Naive thymus-derived CD4-positive, alpha-beta T cell (primary cell): ENCODE results near the gene TAS2R39. TPM values are rescaled to one million over a fixed set of nuclear protein-coding genes. Genes with fewer than 3 reads are reported as not detected.
"Not testable (repeated sequence)": the region's sequence is repeated elsewhere in the genome, so short reads cannot be mapped to it uniquely, and the experiment has no call there.

Experiments used
- ATAC-seq: fragments of 150-1000 bp; cut with Tn5 transposase; 2 replicates; pipeline ENCODE4 v1.10.0; 2021; ENCODE audit warnings: mild to moderate bottlenecking, moderate library complexity
- CTCF ChIA-PET: fragments of 350-600 bp; sonication (Branson Sonifier 250); formaldehyde crosslinking; loops from one replicate; lab custom pipeline; 2021; ENCODE audit warnings: antibody characterized with exemption; lab: Charles Lee
- POLR2A ChIA-PET: fragments of 350-600 bp; sonication (Branson Sonifier 250); formaldehyde crosslinking; loops from one replicate; lab custom pipeline; 2021; ENCODE audit warnings: antibody characterized with exemption, inconsistent platforms; lab: Charles Lee
- DNase-seq, 9 donors: peaks; one replicate each; pipeline versions ENCODE4 v3.0.0 to v3.0.0-alpha.2; 2020 to 2022; ENCODE audit warnings: mixed read lengths in 1 of 9
- H3K27ac ChIP-seq: one replicate; pipeline ENCODE4 v1.7.0; 2013; ENCODE audit warnings: mild to moderate bottlenecking, low read depth, low read length, moderate library complexity
- H3K27me3 ChIP-seq, 2 donors: one replicate each; pipeline ENCODE4 v1.7.0; 2013; ENCODE audit warnings: low read length in 2 of 2, mild to moderate bottlenecking in 2 of 2, moderate library complexity in 2 of 2; ENCODE audit not compliant: control insufficient read depth in 2 of 2, insufficient read depth in 2 of 2
- H3K36me3 ChIP-seq, 3 experiments: 1 replicate in 2 of 3; 2 replicates in 1 of 3; pipeline ENCODE4 v1.7.0; 2013; ENCODE audit warnings: low read length in 3 of 3, mild to moderate bottlenecking in 3 of 3, moderate library complexity in 1 of 3; ENCODE audit not compliant: insufficient read depth in 3 of 3, control insufficient read depth in 2 of 3
- H3K4me1 ChIP-seq, 2 donors: one replicate each; pipeline ENCODE4 v1.7.0; 2013; ENCODE audit warnings: low read length in 2 of 2, mild to moderate bottlenecking in 2 of 2, moderate library complexity in 1 of 2; ENCODE audit not compliant: control insufficient read depth in 2 of 2, insufficient read depth in 2 of 2
- H3K4me3 ChIP-seq: 2 replicates; pipeline ENCODE4 v1.7.0; 2013; ENCODE audit warnings: mild to moderate bottlenecking, low read length
- H3K9me3 ChIP-seq, 3 experiments: 1 replicate in 2 of 3; 2 replicates in 1 of 3; pipeline ENCODE4 v1.7.0; 2013; ENCODE audit warnings: low read length in 3 of 3; ENCODE audit not compliant: control insufficient read depth in 2 of 3
- H3K27ac Mint-ChIP-seq, 9 donors: one replicate each; pipeline ENCODE4 v1.8.0; 2020 to 2022; ENCODE audit warnings: mixed read lengths in 9 of 9, mild to moderate bottlenecking in 8 of 9, moderate library complexity in 5 of 9, inconsistent platforms in 2 of 9
- H3K27me3 Mint-ChIP-seq, 5 donors: one replicate each; pipeline ENCODE4 v1.8.0; 2021 to 2022; ENCODE audit warnings: mixed read lengths in 5 of 5, mild to moderate bottlenecking in 1 of 5
- H3K36me3 Mint-ChIP-seq, 5 donors: one replicate each; pipeline ENCODE4 v1.8.0; 2020 to 2022; ENCODE audit warnings: mixed read lengths in 5 of 5, mild to moderate bottlenecking in 3 of 5, inconsistent platforms in 1 of 5
- H3K4me1 Mint-ChIP-seq, 7 donors: one replicate each; pipeline ENCODE4 v1.8.0; 2020 to 2022; ENCODE audit warnings: mixed read lengths in 7 of 7, mild to moderate bottlenecking in 3 of 7, inconsistent platforms in 1 of 7
- H3K4me3 Mint-ChIP-seq, 10 donors: one replicate each; pipeline ENCODE4 v1.8.0; 2020 to 2022; ENCODE audit warnings: mild to moderate bottlenecking in 10 of 10, mixed read lengths in 10 of 10, moderate library complexity in 6 of 10, inconsistent platforms in 2 of 10
- H3K9me3 Mint-ChIP-seq, 11 donors: one replicate each; pipeline ENCODE4 v1.8.0; 2020 to 2022; ENCODE audit warnings: mixed read lengths in 11 of 11, mild to moderate bottlenecking in 4 of 11, inconsistent platforms in 1 of 11, moderate library complexity in 1 of 11
- intact Hi-C, 2 donors: fragments of 100-400 bp; cut with micrococcal nuclease; formaldehyde crosslinking; loops; one replicate each; pipeline ENCODE4 v1.15.1; 2023
- polyA plus RNA-seq, 2 donors: library from polyadenylated mRNA; unstranded; fragments of 300-500 nt; fragmentation: Illumina TruSeq; gene quantifications; one replicate each; pipeline ENCODE4 v1.2.3, GENCODE V29; 2021
- total RNA-seq, 6 experiments: library from RNA in 5 of 6; stranded (reverse) in 5 of 6; gene quantifications; 1 replicate in 5 of 6; 2 replicates in 1 of 6; pipeline ENCODE4 v1.2.3 and lab custom pipeline; 2021 to 2026

The TAS2R39 gene
- total RNA-seq (not detected), polyA plus RNA-seq (not detected), total RNA-seq (lab: John Stamatoyannopoulos, UW) (not detected)

- H3K9me3 ChIP-seq, result peaks cover 0 to 7% (median 0%) of the 10 kb centered on the region in 3 experiments
- H3K4me1 ChIP-seq, result no peaks in the 10 kb centered on the region
- Mint-ChIP-seq H3K4me1 (no peaks in the 10 kb centered on the region), H3K27me3 (peaks cover 14 to 31% (median 25%) of the 10 kb centered on the region in 5 donors), H3K4me3 (no peak within 1 kb of the TSS), H3K27ac (no peak within 1 kb of the TSS), H3K9me3 (peaks cover 1 to 28% (median 12%) of the 10 kb centered on the region in 11 donors), H3K36me3 (peaks cover 0 to 10% (median 0%) of the 10 kb centered on the region in 5 donors)
- intact Hi-C loops, result no loop called here
- DNase-seq (no peak), ATAC-seq (no peak)
- H3K27me3 ChIP-seq, result no peaks in the 10 kb centered on the region
- no peak within 1 kb of the TSS for H3K27ac ChIP-seq
- H3K36me3 ChIP-seq, result no peaks in the 10 kb centered on the region
- ChIA-PET POLR2A (no interaction called here), CTCF (no interaction called here)
- H3K4me3 ChIP-seq, result no peak within 1 kb of the TSS
Measured at GRCh38 chr7:143183024-143183423, at the start of gene TAS2R39. TAS2R39 (plus strand) TSS chr7:143183419; CDS start chr7:143183419, 0 bp downstream.

GRCh38 chr7:143147070-143147469 is 36.1 kb upstream of the TAS2R39 start:
- no peaks in the 10 kb centered on the region for H3K4me1 Mint-ChIP-seq
- ChIA-PET CTCF (no interaction called here), POLR2A (interaction anchor here (0.7 kb wide), 1 partner anchor 522 kb away, joined by 3 read pairs; no protein-coding TSS in a partner anchor)
- no peak overlapping the region for H3K27ac Mint-ChIP-seq
- no peaks in the 10 kb centered on the region for H3K27me3 ChIP-seq
- H3K4me1 ChIP-seq, result no peaks in the 10 kb centered on the region
- no peak overlapping the region for H3K4me3 ChIP-seq
- H3K27me3 Mint-ChIP-seq, result peaks cover 0 to 28% (median 15%) of the 10 kb centered on the region in 5 donors
- no peaks in the 10 kb centered on the region for H3K9me3 ChIP-seq
- H3K27ac ChIP-seq, result no peak overlapping the region
- no peak for DNase-seq
- H3K36me3 Mint-ChIP-seq, result peaks cover 0 to 5% (median 0%) of the 10 kb centered on the region in 5 donors
- intact Hi-C loops, result no loop called here
- ATAC-seq, result no peak
- peaks cover 3 to 19% (median 13%) of the 10 kb centered on the region in 11 donors for H3K9me3 Mint-ChIP-seq
- no peaks in the 10 kb centered on the region for H3K36me3 ChIP-seq
- H3K4me3 Mint-ChIP-seq, result no peak overlapping the region

DNA sequence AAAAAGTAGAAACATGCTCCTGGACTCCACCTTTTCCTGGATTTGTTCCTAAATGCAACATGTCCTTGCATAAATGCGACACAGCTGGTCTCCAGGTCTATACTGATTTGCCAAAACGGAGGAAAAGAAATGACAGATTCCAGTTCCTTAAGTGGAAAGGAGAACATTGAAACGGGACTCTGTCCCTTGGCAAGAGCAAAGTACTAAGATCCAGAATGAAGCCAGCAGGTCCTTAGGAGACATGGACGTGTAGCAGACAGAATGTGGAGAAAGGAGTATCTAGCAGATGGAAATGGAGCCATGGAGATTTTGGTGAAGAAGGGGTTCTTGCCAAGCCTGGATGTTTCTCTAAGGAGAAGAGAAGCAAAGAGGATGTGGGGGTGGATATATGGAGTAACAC is 35.2 kb upstream of the TAS2R39 start:
- Mint-ChIP-seq H3K4me3 (no peak overlapping the region), H3K27ac (no peak overlapping the region), H3K9me3 (peaks cover 3 to 19% (median 13%) of the 10 kb centered on the region in 11 donors), H3K4me1 (no peaks in the 10 kb centered on the region), H3K27me3 (peaks cover 0 to 28% (median 15%) of the 10 kb centered on the region in 5 donors), H3K36me3 (peaks cover 0 to 5% (median 0%) of the 10 kb centered on the region in 5 donors)
- no peak overlapping the region for H3K27ac ChIP-seq
- H3K9me3 ChIP-seq, result no peaks in the 10 kb centered on the region
- CTCF ChIA-PET, result no interaction called here
- ATAC-seq (no peak), DNase-seq (no peak)
- POLR2A ChIA-PET, result no interaction called here
- intact Hi-C loops, result no loop called here
- H3K4me3 ChIP-seq, result no peak overlapping the region
- H3K36me3 ChIP-seq, result no peaks in the 10 kb centered on the region
- no peaks in the 10 kb centered on the region for H3K4me1 ChIP-seq
- no peaks in the 10 kb centered on the region for H3K27me3 ChIP-seq

DNA sequence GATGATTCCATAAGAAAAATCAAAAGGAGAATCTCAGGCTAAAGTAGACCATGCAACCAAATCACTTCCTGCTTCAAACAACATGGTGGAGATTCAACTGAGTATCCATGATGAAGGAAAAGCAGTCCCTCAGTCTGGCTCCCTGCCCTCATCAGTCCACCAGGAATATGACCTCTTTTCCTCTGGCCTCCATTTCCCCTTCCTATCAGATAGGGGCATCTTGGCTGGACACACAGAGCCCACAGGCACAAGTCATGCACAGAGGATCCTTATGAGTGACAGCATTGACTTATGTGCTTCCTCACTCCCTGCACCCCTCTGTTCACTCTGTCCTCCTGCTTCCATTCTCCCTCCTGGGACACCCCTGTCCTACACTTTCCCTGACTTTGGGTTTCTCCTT is 34.6 kb upstream of the TAS2R39 start:
- no peaks in the 10 kb centered on the region for H3K27me3 ChIP-seq
- H3K4me1 ChIP-seq, result no peaks in the 10 kb centered on the region
- Mint-ChIP-seq H3K4me3 (no peak overlapping the region), H3K4me1 (no peaks in the 10 kb centered on the region), H3K36me3 (peaks cover 0 to 5% (median 0%) of the 10 kb centered on the region in 5 donors), H3K9me3 (peaks cover 3 to 19% (median 13%) of the 10 kb centered on the region in 11 donors), H3K27ac (no peak overlapping the region), H3K27me3 (peaks cover 0 to 24% (median 14%) of the 10 kb centered on the region in 5 donors)
- no peaks in the 10 kb centered on the region for H3K36me3 ChIP-seq
- no peaks in the 10 kb centered on the region for H3K9me3 ChIP-seq
- ChIA-PET CTCF (no interaction called here), POLR2A (no interaction called here)
- H3K4me3 ChIP-seq, result no peak overlapping the region
- no peak overlapping the region for H3K27ac ChIP-seq
- DNase-seq, result no peak
- intact Hi-C loops, result no loop called here
- ATAC-seq, result no peak

DNA sequence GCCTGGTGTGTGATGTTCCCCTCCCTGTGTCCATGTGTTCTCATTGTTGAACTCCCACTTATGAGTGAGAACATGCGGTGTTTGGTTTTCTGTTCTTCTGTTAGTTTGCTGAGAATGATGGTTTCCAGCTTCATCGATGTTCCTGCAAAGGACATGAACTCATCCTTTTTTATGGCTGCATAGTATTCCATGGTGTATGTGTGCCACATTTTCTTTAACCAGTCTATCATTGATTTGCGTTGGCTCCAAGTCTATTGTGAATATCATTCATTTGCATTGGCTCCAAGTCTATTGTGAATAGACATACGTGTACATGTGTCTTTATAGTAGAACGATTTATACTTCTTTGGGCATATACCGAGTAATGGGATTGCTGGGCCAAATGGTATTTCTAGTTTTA is 32.5 kb upstream of the TAS2R39 start:
- Mint-ChIP-seq H3K27me3 (peaks cover 0 to 16% (median 9%) of the 10 kb centered on the region in 5 donors), H3K9me3 (peaks cover 3 to 19% (median 13%) of the 10 kb centered on the region in 11 donors)
- intact Hi-C loops, POLR2A ChIA-PET, H3K27ac ChIP-seq, H3K9me3 ChIP-seq, H3K36me3 ChIP-seq, CTCF ChIA-PET, H3K27me3 ChIP-seq, H3K4me1 Mint-ChIP-seq, H3K4me3 Mint-ChIP-seq, H3K27ac Mint-ChIP-seq, DNase-seq, ATAC-seq, H3K36me3 Mint-ChIP-seq, H3K4me3 ChIP-seq, H3K4me1 ChIP-seq: not testable (repeated sequence)

DNA sequence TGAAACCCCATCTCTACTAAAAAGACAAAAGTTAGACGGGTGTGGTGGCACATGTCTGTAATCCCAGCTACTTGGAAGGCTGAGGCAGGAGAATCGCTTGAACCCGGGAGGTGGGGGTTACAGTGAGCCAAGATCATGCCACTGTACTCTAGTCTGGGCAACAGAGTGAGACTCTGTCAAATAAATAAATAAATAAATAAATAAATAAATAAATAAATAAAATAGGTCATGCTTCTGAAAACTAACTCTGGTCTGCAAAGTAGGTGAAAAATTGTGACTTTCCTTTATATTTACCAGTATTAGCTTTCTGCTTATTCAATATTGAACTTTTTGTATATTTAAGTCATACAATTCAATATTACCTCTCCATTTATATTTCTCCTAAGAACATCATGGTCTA is 24.6 kb upstream of the TAS2R39 start:
- H3K36me3 ChIP-seq, H3K4me3 Mint-ChIP-seq, H3K36me3 Mint-ChIP-seq, POLR2A ChIA-PET, H3K27ac ChIP-seq, H3K4me3 ChIP-seq, H3K4me1 Mint-ChIP-seq, CTCF ChIA-PET, DNase-seq, H3K9me3 ChIP-seq, H3K4me1 ChIP-seq, intact Hi-C loops, H3K27me3 Mint-ChIP-seq, H3K27me3 ChIP-seq, H3K27ac Mint-ChIP-seq, ATAC-seq: not testable (repeated sequence)
- peaks cover 0 to 13% (median 4%) of the 10 kb centered on the region in 11 donors for H3K9me3 Mint-ChIP-seq

- peaks cover 6 to 29% (median 18%) of the 10 kb centered on the region in 5 donors for H3K27me3 Mint-ChIP-seq
- Histone ChIP-seq H3K27me3 (no peaks in the 10 kb centered on the region), H3K4me3 (no peak overlapping the region), H3K27ac (no peak overlapping the region), H3K9me3 (no peaks in the 10 kb centered on the region), H3K36me3 (no peaks in the 10 kb centered on the region), H3K4me1 (no peaks in the 10 kb centered on the region)
- DNase-seq, result no peak
- peaks cover 0 to 6% (median 0%) of the 10 kb centered on the region in 5 donors for H3K36me3 Mint-ChIP-seq
- ATAC-seq, result no peak
- no peaks in the 10 kb centered on the region for H3K4me1 Mint-ChIP-seq
- CTCF ChIA-PET, result interaction anchor here (0.6 kb wide), 1 partner anchor 169 kb away, joined by 3 read pairs; no protein-coding TSS in a partner anchor
- no peak overlapping the region for H3K4me3 Mint-ChIP-seq
- intact Hi-C loops, result no loop called here
- no peak overlapping the region for H3K27ac Mint-ChIP-seq
- POLR2A ChIA-PET, result no interaction called here
- peaks cover 0 to 11% (median 2%) of the 10 kb centered on the region in 11 donors for H3K9me3 Mint-ChIP-seq
Measured at GRCh38 chr7:143171697-143172096, 11.5 kb upstream of the TAS2R39 start.
